MCF 10A (cell line): ENCODE measurements around the gene PTTG1. TPM values are rescaled to one million over a fixed set of nuclear protein-coding genes. Genes with fewer than 3 reads are reported as not detected.

Experiments
- BruUV-seq: library from RNA; stranded (reverse); fragments of 400-500 nt; replicated peaks from 2 replicates; lab custom pipeline; 2021; lab: Mats Ljungman, UMichigan
- CTCF ChIA-PET: fragments of 300-600 bp; sonication (Branson Sonifier 250); formaldehyde crosslinking; extraction: SDS; loops from one replicate; lab custom pipeline; 2021; ENCODE audit warnings: antibody characterized with exemption, inconsistent platforms; lab: Yijun Ruan, JAX
- POLR2A ChIA-PET: fragments of 300-600, 350-650 bp; sonication (Branson Sonifier 250); formaldehyde crosslinking; extraction: SDS; loops from one replicate; lab custom pipeline; 2020; ENCODE audit warnings: antibody characterized with exemption, inconsistent platforms; lab: Yijun Ruan, JAX
- DNase-seq: peaks from one replicate; pipeline ENCODE4 v3.0.0-alpha.2; 2018; ENCODE audit not compliant: unreplicated experiment
- H3K27ac Mint-ChIP-seq: one replicate; pipeline ENCODE4 v1.8.0; 2022; ENCODE audit warnings: mild to moderate bottlenecking, low read depth, mixed read lengths; ENCODE audit not compliant: unreplicated experiment
- H3K27me3 Mint-ChIP-seq: one replicate; pipeline ENCODE4 v1.8.0; 2022; ENCODE audit warnings: mixed read lengths; ENCODE audit not compliant: insufficient read depth, unreplicated experiment
- H3K36me3 Mint-ChIP-seq: one replicate; pipeline ENCODE4 v1.8.0; 2022; ENCODE audit warnings: mild to moderate bottlenecking, moderate library complexity, mixed read lengths; ENCODE audit not compliant: insufficient read depth, unreplicated experiment
- H3K4me1 Mint-ChIP-seq: one replicate; pipeline ENCODE4 v1.8.0; 2022; ENCODE audit warnings: mixed read lengths; ENCODE audit not compliant: insufficient read depth, unreplicated experiment
- H3K4me3 Mint-ChIP-seq: one replicate; pipeline ENCODE4 v1.8.0; 2022; ENCODE audit warnings: mild to moderate bottlenecking, moderate library complexity, mixed read lengths; ENCODE audit not compliant: unreplicated experiment
- H3K9me3 Mint-ChIP-seq: one replicate; pipeline ENCODE4 v1.8.0; 2022; ENCODE audit warnings: mixed read lengths; ENCODE audit not compliant: unreplicated experiment
- intact Hi-C: fragments of 100-400 bp; cut with micrococcal nuclease; formaldehyde crosslinking; loops from 2 replicates; pipeline ENCODE4 v1.14.1; 2022
- total RNA-seq: library from RNA; stranded (reverse); gene quantifications from 2 replicates; pipeline ENCODE4 v1.2.3, GENCODE V29; 2022
- TF ChIP-seq, protein P1 (sequence below): fragments of 200-600 bp; IDR thresholded peaks from one replicate; pipeline ENCODE4 v1.8.0; 2022; ENCODE audit warnings: antibody characterized with exemption, mild to moderate bottlenecking; ENCODE audit not compliant: unreplicated experiment

Gene PTTG1
- total RNA-seq, 1 experiment from 2014 or later: 119 TPM

GRCh38 chr5:160474084-160474483 is 52.4 kb downstream of the PTTG1 start:
- intact Hi-C loops: no loop called here
- no peak for DNase-seq
- H3K27me3 Mint-ChIP-seq: no peaks in the 10 kb centered on the region
- TF ChIP-seq, protein P1, sequence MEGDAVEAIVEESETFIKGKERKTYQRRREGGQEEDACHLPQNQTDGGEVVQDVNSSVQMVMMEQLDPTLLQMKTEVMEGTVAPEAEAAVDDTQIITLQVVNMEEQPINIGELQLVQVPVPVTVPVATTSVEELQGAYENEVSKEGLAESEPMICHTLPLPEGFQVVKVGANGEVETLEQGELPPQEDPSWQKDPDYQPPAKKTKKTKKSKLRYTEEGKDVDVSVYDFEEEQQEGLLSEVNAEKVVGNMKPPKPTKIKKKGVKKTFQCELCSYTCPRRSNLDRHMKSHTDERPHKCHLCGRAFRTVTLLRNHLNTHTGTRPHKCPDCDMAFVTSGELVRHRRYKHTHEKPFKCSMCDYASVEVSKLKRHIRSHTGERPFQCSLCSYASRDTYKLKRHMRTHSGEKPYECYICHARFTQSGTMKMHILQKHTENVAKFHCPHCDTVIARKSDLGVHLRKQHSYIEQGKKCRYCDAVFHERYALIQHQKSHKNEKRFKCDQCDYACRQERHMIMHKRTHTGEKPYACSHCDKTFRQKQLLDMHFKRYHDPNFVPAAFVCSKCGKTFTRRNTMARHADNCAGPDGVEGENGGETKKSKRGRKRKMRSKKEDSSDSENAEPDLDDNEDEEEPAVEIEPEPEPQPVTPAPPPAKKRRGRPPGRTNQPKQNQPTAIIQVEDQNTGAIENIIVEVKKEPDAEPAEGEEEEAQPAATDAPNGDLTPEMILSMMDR: no peak
- ChIA-PET POLR2A (interaction anchor here (1.1 kb wide), 1 partner anchor 11 kb away, joined by 3 read pairs; no protein-coding TSS in a partner anchor), CTCF (interaction anchor here (0.6 to 2.5 kb wide), 4 partner anchors 12 to 1231 kb away, joined by 3 to 15 read pairs (median 4); no protein-coding TSS in a partner anchor)
- H3K4me3 Mint-ChIP-seq: no peak overlapping the region
- H3K4me1 Mint-ChIP-seq: no peaks in the 10 kb centered on the region
- no peak overlapping the region for H3K27ac Mint-ChIP-seq
- H3K36me3 Mint-ChIP-seq: no peaks in the 10 kb centered on the region
- no TSS peak for BruUV-seq
- H3K9me3 Mint-ChIP-seq: no peaks in the 10 kb centered on the region

DNA sequence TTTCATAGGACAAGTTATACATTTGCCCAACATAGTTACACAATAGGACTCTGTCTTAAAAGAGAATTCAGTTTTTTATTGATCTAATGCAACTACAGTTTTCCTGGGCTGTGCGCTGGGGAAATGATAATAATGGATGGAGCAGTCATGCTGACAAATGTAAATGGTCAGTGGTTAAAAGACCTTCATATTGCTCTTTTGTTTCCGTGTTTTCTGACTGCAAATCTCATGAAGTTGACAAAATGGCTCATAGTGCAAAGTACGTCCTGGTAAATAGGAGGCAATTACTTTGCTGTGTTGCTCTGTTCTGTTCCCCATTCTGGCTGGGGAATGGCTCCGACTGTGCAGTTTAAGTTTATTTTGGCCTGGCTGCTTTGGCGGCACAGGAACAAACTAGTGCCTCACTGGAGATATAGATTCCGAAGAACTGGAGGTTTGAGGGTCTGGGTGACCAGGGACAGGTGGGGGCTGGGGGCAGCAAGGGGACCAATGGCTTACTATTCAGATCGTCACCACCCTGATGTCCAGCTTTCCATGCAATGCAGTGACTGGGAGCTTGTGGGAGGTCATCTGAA is 54.3 kb downstream of the PTTG1 start:
- ChIA-PET POLR2A (no interaction called here), CTCF (interaction anchor here (0.7 to 2.5 kb wide), 2 partner anchors 37 to 1343 kb away, joined by 3 to 15 read pairs; no protein-coding TSS in a partner anchor)
- no peak overlapping the region for H3K4me3 Mint-ChIP-seq
- no peaks in the 10 kb centered on the region for H3K36me3 Mint-ChIP-seq
- TF ChIP-seq, protein P1: no peak
- intact Hi-C loops: no loop called here
- H3K4me1 Mint-ChIP-seq: peaks cover 10% of the 10 kb centered on the region
- BruUV-seq: no TSS peak
- no peak for DNase-seq
- H3K27ac Mint-ChIP-seq: no peak overlapping the region
- H3K27me3 Mint-ChIP-seq: no peaks in the 10 kb centered on the region
- H3K9me3 Mint-ChIP-seq: no peaks in the 10 kb centered on the region

DNA sequence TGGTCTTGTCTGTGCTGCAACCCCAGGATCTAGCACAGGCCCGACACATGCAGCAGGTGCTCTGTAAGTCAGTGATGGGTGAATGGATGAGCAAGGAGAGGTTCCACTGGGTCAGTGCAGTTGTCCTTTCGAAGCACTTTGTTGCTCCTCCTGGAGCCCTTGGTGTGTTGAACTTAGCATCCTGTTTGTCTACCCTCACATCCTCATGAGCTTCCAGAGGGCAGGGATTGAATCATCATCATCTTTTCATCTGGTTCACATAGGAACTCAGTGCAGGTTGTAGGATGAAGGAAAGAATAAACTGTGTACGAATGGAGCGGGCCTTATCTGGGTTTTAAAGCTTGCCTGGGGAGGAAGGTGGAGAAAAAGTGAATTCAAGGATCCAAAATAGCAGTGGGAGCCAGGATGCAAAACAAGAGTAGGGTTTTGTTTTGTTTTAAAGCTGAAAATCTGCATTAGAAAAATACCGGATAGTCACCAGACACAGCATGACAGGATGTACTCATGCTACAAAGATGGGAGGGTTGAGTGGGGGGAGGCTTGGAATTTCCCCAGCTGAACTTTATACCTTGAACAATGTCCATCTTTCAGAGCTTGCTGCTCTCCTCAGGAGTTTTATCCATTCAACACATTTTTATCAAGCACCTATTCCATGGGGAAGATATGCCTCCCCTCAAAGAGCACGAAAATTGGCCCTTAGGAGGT is 55.8 kb downstream of the PTTG1 start:
- no peak for DNase-seq
- intact Hi-C loops: no loop called here
- Mint-ChIP-seq H3K27me3 (no peaks in the 10 kb centered on the region), H3K9me3 (no peaks in the 10 kb centered on the region), H3K4me3 (no peak overlapping the region), H3K27ac (no peak overlapping the region), H3K36me3 (no peaks in the 10 kb centered on the region), H3K4me1 (peaks cover 10% of the 10 kb centered on the region)
- ChIA-PET CTCF (interaction anchor here (0.7 to 2.1 kb wide), 4 partner anchors 9 to 38 kb away, joined by 3 to 6 read pairs (median 3); no protein-coding TSS in a partner anchor), POLR2A (no interaction called here)
- BruUV-seq: no TSS peak
- TF ChIP-seq, protein P1: no peak

- Mint-ChIP-seq H3K4me3 (no peak overlapping the region), H3K4me1 (peaks cover 10% of the 10 kb centered on the region), H3K36me3 (no peaks in the 10 kb centered on the region), H3K27me3 (no peaks in the 10 kb centered on the region), H3K9me3 (no peaks in the 10 kb centered on the region), H3K27ac (no peak overlapping the region)
- CTCF ChIA-PET: interaction anchor here (0.7 to 2.1 kb wide), 6 partner anchors 15 to 40 kb away, joined by 3 to 6 read pairs (median 4); no protein-coding TSS in a partner anchor
- no TSS peak for BruUV-seq
- POLR2A ChIA-PET: interaction anchor here (0.6 to 0.7 kb wide), 2 partner anchors 499 to 1181 kb away, joined by 3 read pairs; no protein-coding TSS in a partner anchor
- no peak for DNase-seq
- TF ChIP-seq, protein P1: no peak
- intact Hi-C loops: no loop called here
Measured at GRCh38 chr5:160478163-160478562, 56.5 kb downstream of the PTTG1 start.
